SH-SY5Y (cell line): ENCODE measurements around the gene ZNF677.

Source experiments
- GATA2 ChIP-seq: IDR thresholded peaks from 2 replicates; pipeline ENCODE4 v1.6.1; 2011; ENCODE audit warnings: mild to moderate bottlenecking, low read depth, low read length
- GATA3 ChIP-seq: IDR thresholded peaks from 2 replicates; pipeline ENCODE4 v1.6.1; 2011; ENCODE audit warnings: low read depth, mild to moderate bottlenecking, low read length, moderate library complexity

The ZNF677 gene

GRCh38 chr19:53195265-53195903, 59.3 kb downstream of the ZNF677 start:
- no peak for TF ChIP-seq GATA2
- no peak for TF ChIP-seq GATA3

- TF ChIP-seq GATA3, result no peak
- no peak for TF ChIP-seq GATA2
Observed at GRCh38 chr19:53193535-53194222, 61.0 kb downstream of the ZNF677 start.

GRCh38 chr19:53192771-53193534, 61.7 kb downstream of the ZNF677 start, which contains the start of gene ZNF665:
Gene ZNF665 (minus strand): TSS chr19:53193358. CDS start chr19:53182898, 10,460 bp downstream.
- TF ChIP-seq GATA3, result no peak
- no peak for TF ChIP-seq GATA2

- TF ChIP-seq GATA2 (no peak), GATA3 (no peak)
Observed at GRCh38 chr19:53190253-53190652, 64.4 kb downstream of the ZNF677 start.
